HG03135 (cell line): ENCODE data around the gene ANAPC10.

Source experiments
- ATAC-seq: cut with Tn5 transposase; IDR thresholded peaks from one replicate; pipeline ENCODE4 v1.9.1; 2021; ENCODE audit warnings: mild to moderate bottlenecking, moderate library complexity; ENCODE audit not compliant: unreplicated experiment

ANAPC10 gene

DNA sequence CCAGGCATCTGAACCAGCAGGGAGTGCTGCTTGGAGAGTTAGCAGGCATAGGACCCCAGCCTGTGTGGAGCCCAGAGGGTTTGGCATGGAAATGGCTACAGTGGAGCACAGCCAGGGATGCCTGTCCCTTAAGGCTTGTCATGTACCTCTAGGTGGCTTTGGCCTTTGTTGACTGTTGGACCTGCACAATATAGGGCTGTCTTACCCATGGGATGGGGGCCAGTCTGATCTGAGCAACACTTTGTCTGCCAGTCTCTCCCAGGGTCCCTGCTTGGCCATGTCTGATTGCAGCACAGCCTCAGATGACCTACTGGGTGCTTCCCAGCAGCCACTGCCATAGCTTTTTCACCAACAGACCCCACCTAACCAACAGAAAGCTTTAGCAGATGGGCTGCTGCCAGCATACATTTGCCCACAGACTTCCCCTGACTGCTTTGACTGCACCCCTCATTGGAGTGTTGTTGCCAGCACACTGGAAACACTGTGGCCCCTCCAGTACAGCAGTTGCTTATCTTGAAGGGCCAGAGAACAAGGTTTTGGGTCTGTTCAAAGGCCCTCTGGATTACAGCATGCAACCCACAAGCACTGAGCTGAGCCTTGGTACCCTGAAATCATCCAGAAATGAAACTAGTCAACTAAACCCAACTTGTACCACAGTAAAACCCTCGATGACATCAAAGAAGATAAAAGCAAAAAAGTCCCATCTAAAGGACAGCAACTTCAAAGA lies 22.1 kb downstream of the ANAPC10 start:
- no peak for ATAC-seq

DNA sequence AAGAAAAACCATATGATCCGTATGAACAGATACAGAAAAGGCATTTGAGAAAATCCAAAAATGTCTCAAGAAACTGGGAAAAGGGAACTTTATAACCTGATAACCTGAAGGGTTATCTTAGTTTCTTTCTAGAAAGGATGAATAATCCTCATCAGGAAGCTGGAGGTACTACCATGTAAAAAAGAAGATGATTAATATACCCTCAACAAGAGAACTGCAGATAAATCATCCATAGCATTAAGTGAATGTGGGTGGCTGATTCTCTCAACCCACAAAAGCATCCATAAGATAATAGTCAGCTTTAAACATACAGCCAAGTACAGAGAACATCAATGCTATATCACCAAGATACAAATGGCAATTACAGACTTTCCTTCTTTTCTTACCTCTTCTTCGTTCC lies 26.4 kb downstream of the ANAPC10 start:
- no peak for ATAC-seq

- ATAC-seq = no peak
Measured at GRCh38 chr4:145069361-145069760, 28.6 kb downstream of the ANAPC10 start.

GRCh38 chr4:145066063-145066501 lies 31.9 kb downstream of the ANAPC10 start:
- ATAC-seq = no peak

DNA sequence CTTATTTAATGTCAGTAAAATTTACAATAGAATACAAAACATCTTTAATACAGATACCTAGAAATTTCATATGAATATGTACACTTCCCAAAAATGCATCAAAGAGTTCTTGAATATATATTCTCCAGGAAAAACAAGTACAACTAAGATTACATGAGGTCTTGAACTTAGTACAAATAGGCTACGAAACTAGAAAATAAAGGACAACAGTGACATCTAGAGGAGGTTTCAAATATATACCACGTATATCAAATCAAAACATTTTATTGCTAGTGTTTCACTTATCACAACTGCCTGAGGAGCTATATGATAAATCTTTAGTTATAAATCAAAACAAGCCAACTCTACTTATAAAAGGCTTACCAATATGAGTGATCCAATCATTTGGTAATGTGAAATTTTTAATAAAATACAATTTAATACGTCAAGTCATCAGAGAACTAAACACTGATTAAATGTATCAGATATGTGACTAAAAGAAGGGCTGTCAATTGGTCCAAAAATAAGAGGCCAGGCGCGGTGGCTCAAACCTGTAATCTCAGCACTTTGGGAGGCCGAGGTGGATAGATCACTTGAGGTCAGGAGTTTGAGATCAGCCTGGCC lies 36.6 kb downstream of the ANAPC10 start:
- peak; percentile 53 for ATAC-seq

GRCh38 chr4:145058256-145058655 lies 39.7 kb downstream of the ANAPC10 start:
- ATAC-seq = no peak

DNA sequence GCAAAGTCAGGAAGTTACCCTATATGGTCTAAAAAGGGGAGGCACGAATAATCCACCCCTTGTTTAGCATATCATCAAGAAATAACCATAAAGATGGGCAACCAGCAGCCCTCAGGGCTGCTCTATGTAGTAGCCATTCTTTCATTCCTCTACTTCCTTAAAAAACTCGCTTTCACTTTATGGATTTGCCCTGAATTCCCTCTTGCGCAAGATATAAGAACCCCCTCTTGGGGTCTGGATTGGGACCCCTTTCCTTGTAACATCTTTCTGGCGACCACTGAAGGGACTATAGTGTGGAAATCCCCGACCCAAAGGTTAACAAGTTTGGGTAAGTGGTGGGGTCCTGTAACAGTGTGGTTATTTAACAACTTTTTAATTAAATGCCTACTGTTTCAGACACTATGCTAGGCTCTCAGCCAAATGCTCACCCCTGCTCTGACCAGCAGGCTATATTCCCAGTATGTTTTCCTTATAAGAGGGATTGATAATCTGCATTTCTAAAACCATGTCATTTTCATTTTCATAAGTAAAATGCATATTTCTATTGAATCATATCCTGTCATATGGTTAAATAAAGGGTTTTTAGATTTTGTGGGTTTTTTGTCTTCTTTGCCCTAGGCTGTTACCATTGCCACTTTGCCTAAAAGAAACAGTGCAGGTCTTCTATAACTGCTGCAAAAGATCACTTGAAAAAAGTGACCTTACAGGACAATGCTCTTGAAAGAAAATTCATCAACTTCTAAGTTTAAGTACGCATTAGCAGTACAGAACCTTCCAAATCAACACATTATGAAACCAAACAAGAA lies 41.5 kb downstream of the ANAPC10 start:
- no peak for ATAC-seq

DNA sequence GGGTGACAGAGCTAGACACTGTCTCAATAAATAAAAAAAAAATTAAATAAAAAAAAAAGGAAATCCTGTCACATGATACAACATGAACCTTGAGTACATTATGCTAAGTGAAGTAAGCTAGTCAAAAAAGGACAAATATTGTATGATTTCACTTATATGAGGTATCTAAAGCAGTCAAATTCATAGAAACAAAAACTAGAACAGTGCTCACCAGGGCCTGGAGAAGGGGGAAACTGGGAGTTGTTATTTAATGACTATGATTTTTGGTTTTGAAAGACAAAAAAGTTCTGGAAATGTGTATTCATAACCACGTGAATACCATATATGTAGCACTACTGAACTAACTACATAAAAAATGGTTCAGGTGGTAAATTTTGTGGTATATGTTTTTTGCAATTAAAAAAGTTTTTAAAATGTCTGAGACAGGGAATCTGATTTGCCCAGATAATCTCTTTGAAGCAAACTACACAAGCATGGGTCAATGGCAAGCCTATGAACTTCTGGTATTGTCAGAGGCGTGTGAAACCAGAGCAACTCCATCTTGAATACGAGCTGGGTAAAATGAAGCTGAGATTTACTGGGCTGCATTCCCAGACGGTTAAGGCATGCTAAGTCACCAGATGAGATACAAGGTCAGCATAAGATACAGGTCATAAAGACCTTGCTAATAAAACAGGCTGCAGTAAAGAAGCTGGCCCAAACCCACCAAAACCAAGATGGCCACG lies 42.3 kb downstream of the ANAPC10 start:
- ATAC-seq = no peak

DNA sequence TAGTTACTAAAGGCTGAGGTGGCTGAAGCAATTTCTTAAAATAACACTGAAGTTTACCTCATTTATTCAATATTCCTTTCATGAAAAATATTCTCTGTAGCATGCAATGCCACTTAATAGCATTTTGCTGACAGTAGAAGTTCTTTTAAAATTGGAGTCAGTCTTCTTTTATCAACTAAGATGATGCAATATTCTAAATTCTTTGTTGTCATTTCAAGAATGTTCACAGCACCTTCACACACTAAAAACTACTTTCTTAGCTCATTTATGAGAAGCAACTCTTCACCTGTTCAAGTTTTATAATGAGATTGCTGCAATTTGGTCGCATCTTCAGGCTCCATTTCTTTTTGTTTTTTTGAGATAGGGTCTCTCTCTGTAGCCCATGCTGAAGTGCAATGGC lies 48.8 kb downstream of the ANAPC10 start:
- ATAC-seq = no peak

DNA sequence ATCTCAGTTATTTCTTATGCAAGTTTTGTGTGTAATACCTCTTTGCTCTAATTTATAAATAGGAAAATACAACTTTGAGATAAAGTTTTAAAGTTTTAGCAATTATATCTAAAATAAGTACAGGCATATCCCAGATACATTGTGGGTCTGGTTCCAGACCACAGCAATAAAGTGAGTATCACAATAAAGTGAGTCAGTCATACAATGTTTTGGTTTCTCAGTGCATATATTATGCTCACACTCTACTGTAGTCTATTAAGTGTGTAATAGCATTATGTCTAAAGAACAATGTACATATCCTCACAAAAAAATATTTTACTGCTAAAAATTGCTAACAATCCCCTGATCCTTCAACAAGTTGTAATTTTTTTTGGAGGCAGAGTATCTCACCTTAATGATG lies 49.2 kb downstream of the ANAPC10 start:
- no peak for ATAC-seq

GRCh38 chr4:145047151-145047550 lies 50.8 kb downstream of the ANAPC10 start:
- no peak for ATAC-seq

- no peak for ATAC-seq
Measured at GRCh38 chr4:145045180-145045579, 52.8 kb downstream of the ANAPC10 start.

DNA sequence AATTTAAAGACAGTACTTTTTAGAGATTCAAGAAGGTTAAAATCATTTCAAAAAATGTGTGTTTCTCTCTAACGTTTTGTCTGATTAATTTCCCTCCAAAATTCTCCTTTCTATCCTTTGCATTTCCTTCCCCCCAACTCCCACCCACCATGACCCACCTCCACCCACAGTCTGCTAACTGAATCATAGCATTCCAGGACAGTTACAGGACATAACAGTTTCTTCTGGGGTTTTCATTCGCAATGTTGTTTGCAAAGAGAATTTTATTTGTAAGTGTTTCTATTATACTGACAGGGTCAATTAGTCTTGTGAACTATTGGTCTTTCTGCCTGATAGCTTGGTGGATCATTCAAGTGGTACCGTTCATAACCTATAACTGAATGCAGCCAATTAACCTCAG lies 53.7 kb downstream of the ANAPC10 start:
- ATAC-seq = no peak

GRCh38 chr4:145043306-145043705 lies 54.7 kb downstream of the ANAPC10 start:
- ATAC-seq = no peak

DNA sequence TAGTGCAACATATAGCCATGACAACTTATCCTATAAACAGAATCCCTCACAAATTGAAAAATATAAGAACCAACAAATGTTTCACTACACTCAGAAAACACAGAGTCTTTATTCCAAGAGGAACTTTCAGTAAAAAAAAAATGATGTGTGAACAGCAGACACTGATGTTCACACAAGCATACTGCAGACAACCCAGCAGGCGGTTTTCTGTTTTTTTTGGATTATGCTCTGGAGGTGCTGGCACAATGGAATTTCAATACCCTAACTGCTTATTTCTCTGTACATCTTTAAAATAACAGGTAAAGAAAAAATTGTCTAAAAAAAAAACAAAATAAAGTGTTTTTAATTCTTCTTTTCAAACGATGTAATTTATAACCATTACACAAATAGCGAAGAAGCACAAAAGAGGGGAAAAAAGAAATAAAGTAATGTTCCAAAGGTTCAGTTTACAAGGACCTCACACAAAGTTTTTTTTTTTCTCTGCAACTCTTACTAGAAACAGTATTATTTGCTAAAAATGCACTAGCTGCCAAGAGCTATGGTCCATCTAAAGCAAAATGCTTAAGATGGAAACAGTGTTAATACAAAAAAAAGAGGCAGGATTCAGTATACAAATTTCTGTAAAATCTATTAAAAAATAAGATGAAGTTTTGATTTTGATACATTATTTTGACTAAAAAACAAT lies 55.3 kb downstream of the ANAPC10 start:
- no peak for ATAC-seq

- peak; percentile 98 for ATAC-seq
Measured at GRCh38 chr4:145041378-145041777, 56.6 kb downstream of the ANAPC10 start.

DNA sequence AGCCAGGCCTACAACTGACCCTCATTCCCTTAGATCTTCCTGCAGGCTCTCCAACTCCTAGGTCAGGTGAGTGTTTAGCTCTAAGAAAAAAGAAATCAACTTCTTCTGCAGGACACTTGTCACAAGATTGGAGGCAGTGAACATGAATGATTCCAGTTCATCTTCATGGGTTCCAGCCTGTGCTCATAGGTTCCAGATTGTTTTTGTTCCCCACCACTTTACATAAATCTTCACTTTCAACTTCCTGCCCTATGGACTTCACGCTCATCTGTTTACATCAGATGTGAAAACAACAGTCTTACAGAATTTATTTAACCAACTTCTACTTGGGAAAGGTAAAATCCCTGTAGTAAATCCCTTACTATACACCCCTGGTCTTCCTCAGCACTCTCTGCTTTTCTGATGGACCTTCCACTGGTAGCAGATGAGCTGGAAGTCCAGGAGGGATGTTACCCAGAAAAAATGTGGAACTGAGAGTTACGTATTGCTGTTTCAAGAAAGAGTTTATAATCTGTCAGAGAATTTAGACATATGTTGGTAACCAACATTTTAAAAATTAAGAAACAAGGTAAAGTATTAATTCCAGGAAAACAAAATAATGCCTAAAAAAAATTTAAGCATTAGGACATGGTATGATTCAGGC lies 62.4 kb downstream of the ANAPC10 start:
- no peak for ATAC-seq

DNA sequence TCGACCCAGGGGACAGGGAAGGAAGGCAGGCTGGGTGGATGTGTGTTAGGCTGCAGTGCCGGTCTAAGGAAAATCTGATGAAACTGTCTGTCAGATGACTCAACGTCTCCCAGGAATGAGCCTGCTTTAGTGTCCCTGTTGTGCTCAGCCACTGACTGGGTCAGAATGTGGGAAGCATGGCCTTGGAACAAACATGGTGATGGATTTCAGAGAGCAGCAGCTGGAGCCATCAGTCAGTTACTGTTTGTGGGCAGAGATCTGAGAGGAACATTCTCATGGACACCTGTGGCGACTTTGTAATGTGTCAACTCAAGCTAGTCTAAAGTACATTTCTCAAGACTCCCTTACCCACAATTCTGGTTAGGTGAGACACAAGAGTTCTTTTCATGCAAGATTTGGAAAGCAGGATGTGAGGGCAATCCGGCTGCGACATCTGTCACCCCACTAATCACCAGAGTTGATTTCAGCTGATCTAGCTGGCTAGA lies 63.2 kb downstream of the ANAPC10 start:
- ATAC-seq = no peak

- no peak for ATAC-seq
Measured at GRCh38 chr4:145019346-145019745, 78.7 kb downstream of the ANAPC10 start.

- no peak for ATAC-seq
Measured at GRCh38 chr4:145014365-145014764, 83.6 kb downstream of the ANAPC10 start.
